GM12873 (cell line): ENCODE results near the gene CYP26A1.

ENCODE experiments used
- CTCF ChIP-seq: IDR thresholded peaks from 2 replicates; pipeline ENCODE4 v1.5.1; 2012; ENCODE audit warnings: low read depth, mild to moderate bottlenecking, moderate library complexity, low read length, control low read depth; ENCODE audit not compliant: insufficient read depth; ENCODE audit errors: missing control alignments

Gene CYP26A1

DNA sequence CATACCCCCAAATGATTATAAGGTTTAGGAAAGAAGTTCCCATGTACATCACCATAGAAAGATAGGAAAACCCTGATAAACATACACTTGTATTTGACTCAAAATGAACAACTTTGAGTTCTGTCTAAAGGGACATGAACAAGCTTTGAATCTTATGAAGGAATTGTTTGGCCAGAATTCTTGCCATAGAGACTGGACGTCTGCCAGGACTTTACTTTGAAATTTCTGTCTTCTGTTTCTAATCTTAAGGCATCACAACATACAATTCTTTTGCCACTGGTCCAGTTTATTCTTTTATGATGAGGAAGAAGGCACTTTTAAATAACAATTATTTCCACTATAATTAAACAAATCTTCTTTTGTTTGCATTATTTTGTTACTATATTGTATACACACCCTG, 39.3 kb upstream of the CYP26A1 start:
- TF ChIP-seq CTCF = no peak

DNA sequence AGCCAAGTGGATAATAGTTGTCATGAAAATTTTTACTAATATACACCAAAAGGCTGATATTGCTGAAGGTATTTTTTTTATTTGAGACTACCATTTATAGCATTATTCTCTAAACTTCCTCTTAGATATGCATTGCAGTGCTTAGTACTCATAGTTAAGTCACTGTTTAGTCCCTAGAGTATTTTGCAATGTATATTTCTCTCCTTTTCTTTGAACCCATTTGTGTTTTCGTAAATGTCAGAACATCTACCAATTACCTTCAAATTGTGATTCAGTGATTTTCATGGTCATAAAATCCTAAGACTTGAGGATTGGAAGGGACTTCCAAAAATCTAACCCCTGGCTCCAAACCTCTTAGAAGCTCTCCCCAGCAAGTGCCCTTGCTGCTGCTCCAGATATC, 34.6 kb upstream of the CYP26A1 start:
- no peak for TF ChIP-seq CTCF

DNA sequence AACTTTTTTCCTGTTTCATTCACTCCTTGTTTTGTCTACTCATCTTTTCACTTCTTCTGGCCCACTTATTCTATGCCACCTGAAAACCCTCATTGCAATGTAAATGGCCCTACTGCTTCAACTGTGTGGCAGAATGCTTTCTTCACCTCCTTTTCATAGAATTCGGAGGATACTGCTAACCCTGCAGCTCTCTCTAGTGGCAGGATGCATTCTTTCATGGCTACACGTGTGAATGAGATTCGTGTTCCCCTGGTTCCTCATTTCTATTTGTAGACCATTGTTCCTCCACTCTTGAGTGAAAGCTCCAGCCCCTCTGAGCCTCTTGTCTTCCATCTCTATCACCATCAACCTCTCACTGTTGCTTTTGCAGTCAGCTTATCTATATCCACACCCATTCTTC, 34.0 kb upstream of the CYP26A1 start:
- peak; percentile 60 for TF ChIP-seq CTCF

DNA sequence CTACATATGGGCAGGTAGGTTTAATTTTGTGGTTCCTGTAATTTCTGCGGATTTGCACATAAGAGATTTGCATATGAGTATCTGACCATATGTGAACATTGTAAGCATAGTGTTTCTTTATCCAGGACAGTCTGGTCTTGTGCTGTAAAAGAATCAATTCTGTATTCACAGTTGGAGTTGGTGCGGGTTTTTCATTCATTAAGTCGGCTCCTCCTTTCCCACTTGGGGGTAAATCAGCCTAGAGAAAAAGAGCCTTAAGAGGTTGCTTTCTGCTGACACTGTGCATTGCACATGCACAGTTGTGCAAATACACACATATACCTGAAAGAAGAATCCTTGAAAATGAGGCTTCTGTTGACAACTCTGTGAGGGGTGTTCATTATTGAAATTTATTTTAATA, 19.2 kb upstream of the CYP26A1 start:
- no peak for TF ChIP-seq CTCF

DNA sequence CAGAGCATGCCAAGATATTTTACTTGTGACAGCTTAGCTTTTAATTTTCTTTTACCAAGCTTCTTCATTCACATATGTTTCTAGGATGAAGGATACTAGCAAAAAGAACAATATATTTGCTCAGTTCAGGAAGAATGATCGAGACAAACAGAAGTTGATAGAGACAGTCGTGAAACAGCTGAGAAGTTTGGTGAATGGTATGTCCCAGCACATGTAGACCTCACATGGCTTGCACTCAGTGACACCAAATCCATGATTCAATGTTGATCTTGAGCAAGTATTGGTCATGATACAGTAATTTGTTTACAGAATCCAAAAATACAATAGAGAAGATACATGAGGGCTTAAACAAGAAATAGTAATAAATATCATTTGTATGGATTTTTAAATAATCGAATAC, 15.6 kb upstream of the CYP26A1 start:
- no peak for TF ChIP-seq CTCF

DNA sequence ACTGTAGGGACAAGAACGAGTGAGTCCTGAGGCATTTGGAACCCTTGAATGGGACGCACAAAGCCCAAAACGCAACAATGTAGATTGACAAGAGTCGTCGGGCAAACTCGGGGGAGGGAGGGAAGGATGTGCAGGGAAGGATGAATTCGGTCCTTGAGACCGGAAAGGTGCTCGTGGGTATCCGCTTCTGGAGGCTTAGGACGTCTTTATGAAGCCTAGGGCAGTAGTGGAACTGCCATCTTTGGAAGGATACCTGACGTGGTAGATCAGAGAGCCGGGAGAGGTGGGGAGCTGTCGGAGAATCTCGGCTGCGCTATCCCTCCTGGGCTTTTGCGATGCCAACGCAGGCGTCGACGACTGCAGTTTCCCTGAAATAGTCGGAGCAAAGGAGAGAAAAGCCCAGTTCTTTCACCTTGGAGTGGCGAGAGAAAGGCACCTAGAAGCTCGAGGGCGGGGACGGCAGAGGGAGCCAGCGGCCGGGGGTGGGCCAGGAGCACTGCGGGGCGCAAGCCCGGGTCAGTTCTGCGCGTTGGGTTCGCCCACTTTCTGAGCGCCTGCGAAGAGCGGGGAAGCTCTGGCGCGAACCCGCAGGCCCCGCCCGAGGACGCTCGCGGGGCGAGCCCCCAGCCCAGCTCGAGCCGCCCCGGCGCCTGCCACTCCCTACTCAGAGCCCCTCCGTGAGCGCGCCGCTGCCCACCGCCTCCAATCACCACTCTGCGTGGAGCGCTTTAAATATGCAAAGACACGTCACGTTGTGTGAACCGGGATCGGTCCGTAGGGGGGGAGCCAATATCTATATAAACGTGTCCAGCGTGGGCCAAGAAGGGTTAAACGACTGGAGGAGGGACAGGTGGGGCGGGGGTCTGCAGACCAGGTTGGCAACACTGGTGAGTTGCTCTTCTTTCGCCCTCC, 13.5 kb upstream of the CYP26A1 start, which contains the start of gene CYP26C1:
Gene CYP26C1 (plus strand): TSS at position 824 of the 912 bp plus-strand sequence. CDS start 466 bp downstream, outside the sequence.
- TF ChIP-seq CTCF = no peak

- TF ChIP-seq CTCF = no peak
Measured at GRCh38 chr10:93060887-93061593, 12.7 kb upstream of the CYP26A1 start.
